Epithelial cell of prostate (primary cell): ENCODE measurements around the gene HMX3.

Source experiments
- DNase-seq: peaks from one replicate; pipeline ENCODE4 v3.0.0-alpha.2; 2011; ENCODE audit warnings: low read depth, low spot score
- H3K27ac ChIP-seq: fragments of 450-650 bp; 2 replicates; pipeline ENCODE4 v1.5.1; 2017; ENCODE audit warnings: mild to moderate bottlenecking

Gene HMX3

DNA sequence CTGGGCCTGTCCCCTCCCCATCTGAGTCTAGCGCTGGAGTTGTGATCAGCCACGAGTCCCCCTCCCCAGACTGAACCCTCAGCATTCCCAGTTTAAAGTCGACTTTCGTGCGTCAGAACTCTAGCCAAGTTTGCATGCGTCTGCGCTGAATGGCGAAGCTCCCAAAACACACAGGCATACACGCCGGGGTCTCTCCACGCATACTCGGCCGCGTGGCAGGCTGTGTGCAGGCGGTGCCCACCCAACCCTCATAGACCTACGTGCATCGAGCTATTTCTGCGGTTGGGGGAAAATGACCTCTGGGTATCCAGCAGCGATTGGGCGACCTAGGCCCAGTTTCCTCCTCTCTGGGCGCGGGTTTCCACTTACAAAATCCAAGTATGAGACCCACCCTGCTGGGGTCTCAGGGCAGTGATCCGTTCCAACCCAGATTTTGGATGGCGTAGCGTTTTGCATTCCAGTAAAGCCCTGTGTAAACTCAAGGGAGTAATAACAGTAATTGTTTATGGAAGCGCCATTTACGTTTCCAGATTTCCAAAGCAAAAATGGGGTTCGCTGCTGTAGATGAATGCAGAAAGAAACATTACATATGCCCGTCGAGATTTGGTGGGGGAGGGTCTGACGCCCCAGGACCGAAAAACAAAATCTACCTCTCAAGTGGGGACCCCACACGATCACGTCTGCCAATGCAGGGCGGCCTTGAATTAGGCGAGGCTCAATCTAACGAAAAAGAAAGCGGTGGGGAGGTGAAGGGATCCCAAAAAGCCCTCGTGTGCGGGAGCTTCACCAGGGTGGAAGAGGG is 2.0 kb upstream of the HMX3 start:
- no peak overlapping the region for H3K27ac ChIP-seq
- DNase-seq: no peak

DNA sequence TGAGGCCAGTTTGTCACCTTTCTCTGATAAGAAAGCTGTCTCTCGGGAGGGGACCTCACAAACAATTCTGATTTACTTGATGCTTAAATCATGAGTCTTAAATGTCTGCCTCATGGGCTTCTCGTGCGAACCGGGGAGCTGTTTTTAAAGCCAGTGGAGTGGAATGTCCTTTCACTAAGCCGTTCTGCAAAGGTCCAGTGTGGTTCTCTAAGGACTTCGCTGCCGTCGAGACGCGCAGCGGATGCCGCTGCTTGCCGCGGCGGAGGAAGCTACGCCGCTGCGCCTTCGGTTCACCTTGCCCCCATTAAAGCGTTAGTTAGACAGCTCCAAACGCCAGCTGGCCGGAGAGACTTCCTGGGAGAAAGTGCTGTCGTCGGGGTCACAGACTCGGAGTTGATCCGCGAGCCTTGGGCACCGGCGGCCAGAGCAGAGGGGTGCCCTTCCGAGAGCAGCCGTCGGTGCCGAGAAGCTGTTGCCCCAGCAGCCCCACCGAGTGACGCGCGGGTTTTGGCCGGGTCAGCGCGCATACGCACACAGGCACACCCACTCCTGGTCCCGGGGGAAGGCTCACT is 1.3 kb upstream of the HMX3 start:
- H3K27ac ChIP-seq: no peak overlapping the region
- no peak for DNase-seq

DNA sequence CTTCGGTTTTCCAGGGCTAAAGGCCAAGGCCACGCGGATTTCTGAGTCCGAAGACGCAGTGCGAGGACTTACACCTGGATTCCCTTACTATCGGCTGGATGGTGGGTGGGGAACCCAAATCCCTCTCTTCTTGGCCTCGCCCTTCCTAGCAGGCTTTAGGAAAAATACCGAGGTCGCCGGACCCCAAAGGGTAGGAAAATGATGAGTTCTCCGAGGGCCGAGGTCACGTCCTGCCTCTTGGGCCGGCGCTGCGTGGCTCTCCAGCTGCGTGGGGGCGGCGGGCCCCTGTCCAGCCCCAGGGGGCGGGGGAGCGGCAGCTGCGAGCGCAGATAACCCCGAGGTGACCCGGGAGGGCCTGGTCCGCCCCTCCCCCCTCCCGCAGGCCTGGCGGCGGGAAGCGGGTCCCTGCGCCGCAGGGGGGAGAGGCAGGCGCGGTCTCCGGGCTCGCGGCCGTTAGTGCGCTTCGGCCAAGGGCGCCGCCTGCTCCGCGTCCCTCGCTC is 805 bp upstream of the HMX3 start:
- no peak for DNase-seq
- H3K27ac ChIP-seq: no peak overlapping the region

DNA sequence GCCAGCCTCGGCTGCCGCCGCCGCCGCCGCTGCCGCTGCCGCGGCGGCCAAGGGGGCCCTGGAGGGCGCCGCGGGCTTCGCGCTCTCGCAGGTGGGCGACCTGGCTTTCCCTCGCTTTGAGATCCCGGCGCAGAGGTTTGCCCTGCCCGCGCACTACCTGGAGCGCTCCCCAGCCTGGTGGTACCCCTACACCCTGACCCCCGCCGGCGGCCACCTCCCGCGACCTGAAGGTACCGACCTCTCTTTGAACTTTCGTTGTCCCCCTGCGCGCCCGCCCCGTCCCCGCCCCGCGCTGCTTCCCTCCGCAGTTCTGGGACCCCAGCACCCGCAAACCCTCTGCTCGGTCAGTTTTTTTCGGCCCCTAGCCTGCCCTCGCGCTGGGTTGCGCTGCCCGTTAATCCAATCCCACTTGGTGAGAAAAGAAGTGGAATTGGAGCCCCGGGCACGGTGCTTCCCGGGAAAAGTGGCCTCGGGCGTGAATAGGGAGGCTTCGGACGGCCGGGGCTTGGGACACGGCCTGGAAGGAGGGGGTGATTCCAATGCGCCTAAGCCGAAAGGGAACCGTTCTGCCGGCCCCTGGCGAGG is 543 bp downstream of the HMX3 start:
- H3K27ac ChIP-seq: no peak overlapping the region
- no peak for DNase-seq

DNA sequence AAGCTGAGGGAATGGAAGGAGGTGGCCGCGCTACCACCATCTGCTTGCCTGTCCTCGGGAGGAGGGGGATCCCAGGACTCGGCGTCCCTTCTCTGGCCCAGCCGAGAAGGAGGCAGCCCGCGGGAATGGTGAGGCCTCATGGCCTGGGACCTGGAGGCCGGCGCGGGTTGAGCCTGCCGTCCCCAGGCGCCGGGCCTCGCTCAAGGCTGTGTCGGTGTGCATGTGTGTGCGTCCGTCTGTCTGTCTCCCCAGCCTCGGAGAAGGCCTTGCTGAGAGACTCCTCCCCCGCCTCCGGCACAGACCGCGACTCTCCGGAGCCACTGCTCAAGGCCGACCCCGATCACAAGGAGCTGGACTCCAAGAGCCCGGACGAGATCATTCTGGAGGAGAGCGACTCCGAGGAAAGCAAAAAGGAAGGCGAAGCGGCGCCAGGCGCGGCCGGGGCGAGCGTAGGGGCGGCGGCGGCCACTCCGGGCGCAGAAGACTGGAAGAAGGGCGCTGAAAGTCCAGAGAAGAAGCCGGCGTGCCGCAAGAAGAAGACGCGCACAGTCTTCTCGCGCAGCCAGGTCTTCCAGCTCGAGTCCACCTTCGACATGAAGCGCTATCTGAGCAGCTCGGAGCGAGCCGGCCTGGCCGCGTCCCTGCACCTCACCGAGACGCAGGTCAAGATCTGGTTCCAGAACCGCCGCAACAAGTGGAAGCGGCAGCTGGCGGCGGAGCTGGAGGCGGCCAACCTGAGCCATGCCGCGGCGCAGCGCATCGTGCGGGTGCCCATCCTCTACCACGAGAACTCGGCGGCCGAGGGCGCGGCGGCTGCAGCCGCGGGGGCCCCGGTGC is 1.3 kb downstream of the HMX3 start:
- DNase-seq: no peak
- no peak overlapping the region for H3K27ac ChIP-seq

DNA sequence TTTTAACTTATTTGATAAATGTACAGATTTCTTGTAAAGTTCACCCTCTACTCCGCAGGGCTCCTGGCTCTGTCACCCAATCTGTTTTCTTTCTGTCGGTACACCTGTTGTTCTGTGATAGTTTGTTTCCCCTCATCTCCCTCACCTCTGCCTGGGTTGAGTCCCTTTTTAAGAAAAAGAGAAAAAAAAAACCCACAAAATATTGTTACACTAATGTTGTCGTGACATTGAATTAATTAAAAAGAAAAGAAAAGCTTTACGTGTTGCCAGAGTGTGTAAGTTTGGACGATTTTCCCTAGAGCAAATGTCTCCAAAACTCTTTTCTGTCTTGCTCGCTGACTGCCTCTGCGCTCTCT is 3.4 kb downstream of the HMX3 start:
- no peak for DNase-seq

DNA sequence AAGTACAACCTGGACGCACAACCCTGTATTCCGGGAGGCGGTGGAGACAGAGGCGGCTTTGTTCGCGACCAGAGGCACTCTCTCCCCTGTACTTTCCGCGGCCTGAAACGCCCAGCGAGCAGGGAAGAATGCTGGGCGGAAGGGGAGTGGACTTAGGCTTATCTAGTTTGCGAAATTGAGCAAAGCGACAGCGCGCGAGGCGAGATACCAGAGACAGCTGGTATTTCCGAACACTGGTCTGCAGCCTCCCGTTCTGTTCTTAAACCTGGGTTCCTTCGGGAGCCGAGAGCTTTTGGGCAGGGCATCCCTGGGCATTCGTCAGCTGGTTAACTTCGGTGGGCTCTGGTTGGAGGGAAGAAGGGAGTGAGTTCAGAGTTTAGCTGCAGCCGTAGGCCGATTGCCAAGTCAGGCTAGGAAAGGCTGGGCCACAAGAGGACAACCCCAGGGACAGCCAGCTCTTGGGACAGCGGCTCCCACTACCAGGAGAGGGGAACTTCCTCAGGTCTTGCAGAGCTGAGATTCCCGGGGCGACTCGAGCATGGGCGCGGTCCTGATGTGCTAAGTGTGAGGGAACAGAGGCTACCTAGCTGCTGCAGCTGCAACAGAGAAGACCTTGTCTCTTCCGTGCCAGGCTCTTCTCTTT is 3.9 kb downstream of the HMX3 start:
- H3K27ac ChIP-seq: no peak overlapping the region
- DNase-seq: no peak

More for the DNA sequence above, 3.4 kb downstream of the HMX3 start:
- no peak overlapping the region for H3K27ac ChIP-seq

DNA sequence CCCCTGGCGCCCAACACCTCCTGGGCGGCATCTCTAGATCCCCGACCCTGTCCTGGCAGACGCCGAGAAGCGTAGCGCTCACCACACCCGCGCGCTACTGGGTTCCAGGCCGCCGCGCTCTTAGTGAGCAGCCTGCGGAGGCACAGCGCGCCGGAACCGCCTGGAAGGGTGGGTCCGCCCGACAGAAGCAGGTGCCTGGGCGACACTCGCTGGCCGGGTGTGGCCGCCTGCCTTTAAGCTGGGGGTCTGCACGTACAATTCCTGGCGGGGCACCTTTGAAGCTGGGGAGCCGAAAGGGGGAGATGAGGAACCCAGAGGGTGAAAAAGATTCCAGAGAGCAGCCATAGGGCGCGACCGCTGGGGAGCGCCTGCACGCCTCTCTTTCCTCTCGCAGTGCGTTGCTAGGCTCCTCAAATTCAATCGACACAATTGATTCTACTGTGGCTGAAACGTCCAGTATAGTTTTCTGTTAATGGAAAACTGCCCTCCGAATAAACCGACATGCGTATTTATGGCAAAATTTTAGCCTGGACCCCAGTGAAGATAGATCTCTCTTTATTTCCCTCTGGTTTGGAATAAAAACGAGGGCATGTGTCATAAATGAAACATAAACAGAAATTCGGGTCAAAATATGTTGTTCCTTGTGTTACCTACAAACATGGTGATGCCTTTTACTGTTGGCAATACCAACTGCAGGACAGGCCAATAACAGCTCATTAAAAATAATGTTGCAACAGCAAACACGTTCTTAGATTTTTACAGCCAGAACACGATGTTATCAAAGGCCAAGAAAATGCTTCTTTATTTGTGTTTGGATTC is 4.6 kb downstream of the HMX3 start:
- H3K27ac ChIP-seq: no peak overlapping the region
- no peak for DNase-seq

DNA sequence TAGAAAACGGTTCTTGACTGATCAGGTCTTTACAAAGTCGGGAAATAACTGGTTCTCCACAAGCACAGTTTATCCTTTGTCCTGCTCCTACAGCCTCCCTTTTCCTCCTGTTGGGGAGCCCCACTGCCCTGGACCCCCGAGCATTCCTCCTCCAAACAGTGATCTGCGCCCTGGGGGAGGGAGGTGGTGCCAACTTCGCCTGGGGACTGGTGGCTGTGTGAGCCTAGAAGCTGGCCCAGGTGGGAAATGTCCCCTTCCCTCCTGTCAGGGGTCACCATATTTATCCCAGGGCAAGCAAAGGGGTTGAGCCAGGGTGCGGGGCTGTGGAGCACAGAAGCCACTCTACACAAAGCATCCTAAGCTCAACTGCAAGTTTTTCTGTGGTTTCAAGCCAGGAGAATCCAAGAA is 5.2 kb downstream of the HMX3 start:
- DNase-seq: no peak
- H3K27ac ChIP-seq: no peak overlapping the region

DNA sequence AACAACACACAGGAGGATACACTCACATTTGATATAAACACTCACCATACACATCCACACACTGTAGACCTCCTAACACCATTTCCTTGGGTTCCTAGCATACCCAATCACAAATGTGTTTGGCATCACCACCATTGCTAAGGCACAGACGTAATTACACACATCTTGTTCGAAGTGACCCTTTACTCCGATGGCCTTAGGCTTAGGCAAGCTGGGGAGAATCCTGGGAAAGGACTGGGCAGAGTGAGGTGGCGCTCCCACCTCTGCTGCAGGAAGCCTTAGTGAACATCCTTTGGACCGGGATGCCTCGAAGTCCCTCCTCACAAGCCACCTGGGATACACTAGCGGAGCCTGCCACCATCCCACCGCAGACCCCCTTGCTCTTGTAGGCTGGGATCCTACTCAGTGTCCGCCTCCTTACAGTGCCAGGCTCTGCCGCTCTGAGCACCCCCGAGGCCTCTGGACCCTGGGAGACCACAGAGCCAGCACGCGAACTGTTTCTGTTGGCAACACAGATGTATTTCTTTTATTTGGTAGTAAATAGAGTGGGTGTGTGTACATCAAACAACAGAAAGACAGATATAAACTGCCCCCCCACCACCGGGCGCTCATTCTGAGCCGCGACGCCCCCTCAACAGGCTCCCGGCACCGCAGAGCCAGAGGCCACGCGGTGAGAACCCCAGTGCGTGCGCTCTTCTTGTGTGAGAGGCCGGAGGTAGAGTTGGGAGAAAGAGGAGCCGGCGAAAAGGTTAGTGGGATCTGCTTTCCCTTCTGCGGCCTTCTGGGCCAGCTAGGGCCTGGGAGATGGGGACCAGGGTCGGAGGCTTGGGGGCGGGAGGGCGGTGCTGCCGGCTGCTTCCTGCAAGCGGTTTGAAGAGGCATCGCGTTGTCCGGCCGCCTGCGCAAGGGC is 6.3 kb downstream of the HMX3 start:
- no peak for DNase-seq
- no peak overlapping the region for H3K27ac ChIP-seq

DNA sequence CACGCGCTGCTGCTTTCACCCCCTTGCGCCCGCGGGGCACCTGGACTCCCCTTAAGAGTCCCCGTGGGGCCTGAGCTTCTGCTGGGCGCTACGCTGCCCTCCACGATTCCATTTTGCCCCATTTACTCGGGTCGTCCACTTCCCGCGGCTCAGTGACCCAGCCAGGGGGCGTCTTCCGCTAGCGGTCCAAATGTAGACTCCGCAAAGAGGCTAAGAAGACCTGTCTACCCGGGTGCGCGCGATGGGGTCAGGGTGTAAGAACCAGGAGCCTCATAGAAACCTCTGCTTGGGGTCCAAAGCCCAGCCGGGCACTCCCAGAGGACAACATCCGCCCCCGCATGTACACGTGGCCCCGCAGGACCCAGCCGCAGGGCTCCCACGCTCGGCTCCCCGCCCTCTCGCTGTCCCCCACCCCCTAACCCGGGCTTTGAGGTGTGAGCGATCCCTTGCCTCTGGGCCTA is 7.0 kb downstream of the HMX3 start:
- H3K27ac ChIP-seq: no peak overlapping the region
- no peak for DNase-seq

DNA sequence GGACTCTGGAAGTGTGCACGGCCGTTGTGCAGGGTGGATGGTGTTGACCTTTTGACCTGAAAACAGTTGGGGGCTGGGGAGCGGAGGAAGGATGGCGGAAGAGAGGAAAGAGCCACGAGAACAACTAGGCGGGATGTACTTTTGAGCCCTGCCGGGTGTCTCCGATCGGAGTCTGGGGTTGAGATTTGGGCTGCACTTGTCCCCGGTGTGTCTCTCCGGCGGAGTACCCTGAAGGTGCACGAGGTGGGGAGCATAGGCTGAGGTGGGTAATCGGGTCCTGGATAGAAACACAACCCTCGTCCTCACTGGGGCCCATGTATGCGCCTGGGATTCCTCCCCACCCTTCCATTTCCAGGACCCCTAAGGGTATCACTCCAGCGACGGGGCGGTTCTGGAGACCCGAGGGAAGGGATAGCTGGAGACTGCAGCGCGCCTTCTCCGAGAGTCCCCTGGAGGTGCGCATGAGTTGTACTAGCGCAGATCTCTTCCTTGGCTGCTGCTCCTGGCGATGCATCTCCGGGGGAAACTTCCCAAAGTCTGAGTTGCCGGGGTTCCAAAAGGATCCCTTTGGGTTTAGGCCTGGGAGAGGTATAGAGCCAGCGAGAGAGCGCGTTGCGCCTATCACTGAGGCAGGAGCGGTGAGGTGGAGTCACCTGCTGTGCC is 7.5 kb downstream of the HMX3 start:
- no peak for DNase-seq
- H3K27ac ChIP-seq: no peak overlapping the region

DNA sequence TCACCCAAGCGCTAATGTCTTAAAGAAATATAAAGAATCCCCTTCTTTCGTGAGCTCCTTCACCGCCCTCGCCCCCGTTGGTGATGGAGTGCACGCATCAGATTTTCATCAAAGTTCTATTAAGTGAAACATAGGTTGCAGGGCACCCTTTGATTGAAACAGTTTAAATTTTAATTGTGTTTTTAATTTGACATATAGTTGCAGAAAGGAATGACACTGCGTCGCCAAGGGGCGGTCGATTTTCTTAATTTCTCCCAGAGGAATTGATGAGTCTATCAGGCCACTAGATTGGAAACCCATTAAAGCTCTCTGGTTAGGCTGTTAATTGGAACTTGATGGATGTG is 8.0 kb downstream of the HMX3 start:
- no peak for DNase-seq
- H3K27ac ChIP-seq: no peak overlapping the region

DNA sequence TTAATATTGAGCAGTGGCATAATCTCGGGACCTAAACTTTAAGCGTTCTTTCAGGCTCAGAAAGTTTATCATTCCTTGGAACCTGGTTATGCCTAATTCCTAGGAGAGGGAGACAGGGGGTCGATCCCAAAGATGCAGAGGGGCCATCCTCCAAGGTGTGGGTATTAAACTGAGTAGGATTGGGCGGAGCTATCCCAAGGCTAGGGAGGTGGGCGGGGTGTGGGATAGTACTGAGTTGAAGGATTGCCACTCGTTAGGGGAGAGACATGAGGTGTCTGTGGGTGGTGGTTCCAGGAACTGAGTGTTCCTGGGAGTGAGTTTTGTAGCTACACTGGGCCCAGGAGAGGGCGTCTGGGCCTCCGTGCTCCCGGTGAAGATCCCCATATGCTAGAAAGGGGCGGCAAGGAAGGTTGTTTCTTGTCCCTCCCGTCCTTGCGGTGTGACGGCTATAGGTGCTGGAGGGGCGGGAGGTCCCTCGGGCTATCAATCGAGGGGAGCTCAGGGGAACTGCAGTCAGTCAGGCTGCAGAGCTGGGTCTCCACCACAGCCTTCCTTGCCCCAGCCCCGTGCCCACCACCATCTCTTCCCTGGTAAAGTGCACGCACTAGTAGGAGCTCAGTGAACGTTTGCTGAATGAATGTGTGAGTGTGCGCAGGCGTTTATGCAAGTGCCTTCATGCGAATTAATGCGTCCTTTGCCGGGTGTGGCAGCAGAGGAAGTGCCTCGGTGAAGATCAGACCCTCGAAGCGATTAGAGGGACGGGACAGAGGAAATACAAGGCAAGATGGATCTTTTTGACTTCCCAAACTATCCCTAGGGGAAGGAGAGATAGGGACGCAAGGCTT is 9.1 kb downstream of the HMX3 start:
- no peak overlapping the region for H3K27ac ChIP-seq
- no peak for DNase-seq

DNA sequence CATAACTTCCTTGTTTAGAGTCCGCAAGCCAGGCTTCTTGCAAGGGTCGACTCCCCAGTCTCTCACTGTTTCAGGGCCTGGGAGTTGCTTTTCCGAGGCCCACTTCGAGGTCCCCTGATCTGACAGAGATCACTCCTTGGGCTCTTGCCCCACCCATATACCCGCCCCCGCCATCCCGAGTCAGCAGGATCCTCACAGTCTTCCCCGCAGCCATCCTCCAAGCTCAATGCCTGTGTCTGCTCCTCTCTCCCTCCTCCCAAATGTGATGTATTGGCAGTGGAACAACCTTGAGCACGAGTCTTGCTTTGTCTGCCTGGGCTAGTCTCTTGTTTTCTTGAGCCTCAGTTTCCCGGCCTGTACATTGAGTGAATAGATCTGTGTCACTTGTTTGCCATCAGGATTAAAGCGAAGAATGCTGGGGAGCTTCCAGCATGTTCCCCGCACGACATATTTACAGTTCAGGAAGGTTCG is 9.8 kb downstream of the HMX3 start:
- DNase-seq: no peak
- H3K27ac ChIP-seq: no peak overlapping the region

DNA sequence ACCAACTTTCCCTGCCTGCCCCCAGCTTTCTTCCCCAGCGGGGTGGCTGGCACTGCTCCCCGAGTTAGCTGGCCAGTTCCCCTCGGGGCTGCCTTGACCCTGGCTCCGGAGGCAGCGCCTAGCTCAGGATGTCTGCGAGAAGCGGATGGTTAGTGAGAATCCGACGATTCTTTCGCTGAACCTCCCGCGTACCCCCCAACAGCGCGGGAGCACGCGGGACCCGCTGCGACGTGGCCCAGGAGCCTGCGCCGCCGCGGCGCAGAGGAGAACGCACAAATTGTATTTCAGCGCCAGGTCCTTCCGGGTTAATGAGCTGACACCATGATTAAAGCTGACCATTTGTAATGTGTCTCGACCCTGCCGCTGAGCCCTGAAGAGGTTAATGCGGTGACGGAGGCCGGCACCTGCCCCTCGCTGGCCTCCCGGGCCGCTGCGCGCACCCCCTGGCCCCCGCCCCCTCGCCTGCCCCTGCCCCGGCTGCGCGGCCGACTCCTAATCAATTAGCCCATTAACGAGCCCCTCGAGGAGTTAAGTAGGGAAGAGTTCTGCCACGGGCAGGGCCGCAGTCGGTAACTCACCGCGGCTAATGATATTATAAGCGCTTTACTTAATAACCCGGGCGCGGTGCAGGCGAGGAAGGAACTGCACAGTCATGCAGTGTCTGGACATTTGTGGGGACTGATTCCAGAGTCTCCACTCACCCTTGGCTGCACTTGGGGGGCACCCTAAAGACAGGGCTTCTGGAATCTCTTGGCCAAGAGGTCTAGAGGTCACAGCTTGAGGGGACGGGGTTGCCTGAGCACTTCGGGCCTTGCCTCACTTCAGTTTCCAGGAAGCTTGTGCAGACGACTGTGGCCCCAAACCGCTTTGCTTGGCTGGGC is 10.5 kb downstream of the HMX3 start:
- DNase-seq: no peak
- no peak overlapping the region for H3K27ac ChIP-seq
